GM21423 (cell line): ENCODE data around the gene DYNLRB1.

Experiments used
- ATAC-seq: cut with Tn5 transposase; IDR thresholded peaks from one replicate; pipeline ENCODE4 v1.9.1; 2021; ENCODE audit warnings: mild to moderate bottlenecking, moderate library complexity; ENCODE audit not compliant: unreplicated experiment

Gene DYNLRB1

GRCh38 chr20:34532320-34532719 is 16.1 kb downstream of the DYNLRB1 start:
- no peak for ATAC-seq

GRCh38 chr20:34532756-34533155 is 16.5 kb downstream of the DYNLRB1 start:
- no peak for ATAC-seq

- ATAC-seq: no peak
These were observed 18.4 kb downstream of the DYNLRB1 start for GRCh38 chr20:34534391-34535165.

GRCh38 chr20:34535301-34535840 is 19.1 kb downstream of the DYNLRB1 start:
- no peak for ATAC-seq

DNA sequence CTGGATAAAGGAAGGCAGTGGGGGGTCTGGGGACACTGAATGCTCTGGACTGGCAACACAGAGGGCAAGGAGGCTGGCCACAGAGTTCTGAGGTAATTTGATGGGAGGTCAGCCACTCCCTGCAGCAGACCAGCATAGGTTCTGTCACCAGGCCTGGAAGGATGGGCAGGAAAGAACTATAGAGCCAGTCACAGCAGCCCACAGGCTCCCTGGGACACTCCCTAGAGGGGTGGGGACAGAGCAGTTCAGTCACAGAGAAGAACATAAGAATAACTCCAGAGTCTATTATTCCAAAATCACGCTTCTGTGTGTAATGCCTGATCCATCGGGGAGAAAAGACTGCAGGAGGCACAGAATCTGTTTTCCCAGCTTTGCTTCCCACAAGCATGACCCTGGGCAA is 19.6 kb downstream of the DYNLRB1 start:
- ATAC-seq: no peak

DNA sequence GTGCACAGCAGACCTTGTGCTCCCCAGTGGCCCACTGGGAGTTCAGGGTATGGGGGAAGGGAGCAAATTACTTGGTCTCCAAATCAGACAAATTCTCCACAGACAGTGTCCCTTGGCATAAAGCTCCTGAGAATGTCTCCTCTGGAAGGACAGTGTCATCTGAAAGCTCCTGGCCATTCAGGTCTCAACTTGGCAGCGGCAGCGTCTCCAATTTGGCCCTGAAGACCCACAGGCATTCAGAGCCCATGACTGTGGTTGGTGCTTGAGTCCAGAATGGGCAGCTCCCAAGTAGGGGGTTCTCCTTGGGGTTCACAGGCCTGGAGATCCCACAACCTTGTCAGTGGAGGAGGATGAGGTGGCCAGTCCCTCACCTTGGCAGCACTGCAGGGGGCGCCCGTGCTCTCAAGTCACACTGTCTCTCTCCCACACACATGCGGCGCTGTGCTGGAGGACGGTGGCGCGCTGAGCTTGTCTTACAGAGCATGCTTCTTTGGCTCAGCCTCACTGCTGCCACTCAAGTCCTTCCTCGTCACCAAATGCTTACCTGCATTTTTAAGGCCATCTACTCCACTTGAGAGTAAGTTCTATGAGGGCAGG is 20.7 kb downstream of the DYNLRB1 start:
- ATAC-seq: no peak

GRCh38 chr20:34537651-34538050 is 21.4 kb downstream of the DYNLRB1 start:
- no peak for ATAC-seq

DNA sequence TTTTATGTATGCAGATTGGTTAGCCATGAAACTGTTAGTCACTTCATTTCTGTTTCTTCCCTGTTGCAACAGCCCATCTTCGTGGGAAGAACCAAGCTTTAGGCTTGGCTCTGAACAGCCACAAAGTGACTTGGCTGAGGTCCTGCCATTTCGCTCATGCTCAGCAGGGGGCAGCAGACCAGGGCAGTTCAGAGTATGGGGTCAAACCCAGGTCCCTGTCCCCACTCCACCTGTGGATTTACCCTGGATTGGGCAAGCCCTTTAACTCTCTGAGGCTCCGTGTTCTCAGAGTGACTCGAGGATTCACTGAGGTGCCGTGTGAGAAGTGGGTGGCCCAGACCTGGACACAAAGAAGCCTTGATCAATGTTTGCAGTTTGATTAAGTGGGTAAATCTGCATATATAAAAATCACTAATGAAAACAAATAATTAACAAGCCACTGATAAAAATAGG is 22.5 kb downstream of the DYNLRB1 start:
- ATAC-seq: no peak

DNA sequence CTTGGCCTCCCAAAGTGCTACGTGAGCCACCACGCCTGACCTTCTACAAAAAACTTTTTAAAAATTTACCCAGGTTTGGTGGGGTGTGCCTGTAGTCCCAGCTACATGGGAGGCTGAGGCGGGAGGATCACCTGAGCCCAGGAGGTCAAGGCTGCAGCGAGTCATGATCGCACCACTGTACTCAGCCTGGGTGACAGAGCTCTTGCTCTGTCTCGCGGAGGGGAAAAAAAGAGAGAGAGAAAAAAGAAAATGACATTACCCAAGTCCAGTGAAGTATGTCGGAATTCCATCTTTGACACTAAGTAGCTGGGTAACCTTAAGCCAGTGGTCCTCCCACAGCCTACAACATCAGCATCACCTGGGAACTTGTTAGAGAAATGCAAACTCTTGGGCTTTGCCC is 23.5 kb downstream of the DYNLRB1 start:
- no peak for ATAC-seq

DNA sequence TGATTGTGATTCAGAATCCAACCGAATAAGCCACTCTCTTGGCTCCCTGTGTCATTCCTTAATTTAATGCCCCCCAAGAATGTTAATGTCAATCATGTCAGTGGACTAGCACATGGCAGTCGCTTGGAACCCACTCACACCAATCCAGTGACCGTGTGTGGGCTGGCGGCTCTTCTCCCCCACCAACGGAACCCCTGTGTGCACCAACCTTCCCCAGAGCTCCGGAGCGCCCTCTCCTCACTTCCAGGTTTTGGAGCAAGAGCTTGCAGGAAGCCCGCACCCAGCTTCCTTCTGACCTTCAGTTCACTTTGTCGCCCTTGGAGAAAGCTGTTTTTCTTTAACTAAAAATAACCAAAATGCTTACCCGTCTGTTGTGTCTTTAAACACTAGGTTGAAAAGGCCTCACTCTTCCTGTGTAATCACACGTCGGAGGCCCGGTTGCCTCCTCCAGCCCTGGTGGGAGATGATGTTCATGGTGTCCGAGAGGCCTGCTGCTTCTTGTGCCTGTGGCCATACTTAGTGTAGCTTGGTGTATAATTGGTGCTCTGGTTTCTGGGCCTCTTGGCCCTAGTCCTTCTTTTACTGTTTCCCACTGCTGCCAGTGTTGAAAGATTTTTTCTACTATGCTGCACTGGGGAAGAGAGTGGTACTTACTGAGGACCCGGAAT is 24.5 kb downstream of the DYNLRB1 start:
- no peak for ATAC-seq

DNA sequence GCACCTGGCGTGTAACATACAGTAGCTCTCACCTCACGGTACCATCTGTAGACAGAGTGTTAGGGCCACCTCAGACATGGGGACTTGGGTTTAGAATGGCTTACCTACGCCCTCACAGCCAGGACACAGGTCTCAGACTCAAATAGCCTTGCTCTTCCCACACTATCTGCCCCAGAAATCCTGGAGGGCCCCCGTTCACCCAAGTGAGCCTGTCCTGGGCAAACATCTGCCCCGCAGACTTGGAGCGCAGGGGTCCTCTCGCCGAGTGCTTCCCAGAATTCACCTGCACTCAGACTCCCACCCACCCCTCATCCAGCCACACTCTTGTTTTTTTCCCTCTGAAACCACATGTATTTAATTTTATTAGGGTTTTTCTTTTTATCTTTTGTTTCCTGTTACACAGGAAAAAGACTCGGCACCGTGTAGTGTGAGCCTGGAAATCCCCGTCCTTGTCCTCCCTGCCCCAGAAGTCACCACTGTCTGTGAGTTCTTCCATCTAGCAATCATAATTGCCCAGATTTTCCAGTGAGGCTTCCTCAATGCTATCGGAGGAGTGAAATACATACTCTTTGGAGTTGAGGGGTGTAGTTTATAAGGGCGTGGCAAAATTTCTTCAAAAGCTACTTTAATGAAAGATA is 25.2 kb downstream of the DYNLRB1 start:
- ATAC-seq: no peak

DNA sequence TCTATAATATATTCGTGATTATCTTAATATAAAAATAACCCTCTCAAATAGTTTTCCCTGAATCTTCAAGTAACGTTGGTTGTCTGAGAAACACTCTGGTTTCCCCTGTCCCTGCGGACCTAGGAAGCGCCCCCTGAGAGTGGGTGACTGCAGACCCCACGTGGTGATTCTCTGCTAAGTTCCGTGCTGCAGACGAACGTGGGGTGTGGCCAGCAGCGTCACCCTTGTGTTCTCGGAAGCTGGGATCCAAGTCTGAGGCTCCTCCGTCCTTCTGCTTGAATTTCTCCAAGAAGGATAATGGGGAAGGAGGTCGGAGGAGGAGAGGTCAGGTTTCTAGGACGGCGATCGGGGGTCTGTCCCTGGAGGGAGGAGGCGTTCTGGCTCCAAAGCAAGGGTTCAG is 25.7 kb downstream of the DYNLRB1 start:
- no peak for ATAC-seq

- no peak for ATAC-seq
These were observed 26.2 kb downstream of the DYNLRB1 start for GRCh38 chr20:34542439-34542838.

DNA sequence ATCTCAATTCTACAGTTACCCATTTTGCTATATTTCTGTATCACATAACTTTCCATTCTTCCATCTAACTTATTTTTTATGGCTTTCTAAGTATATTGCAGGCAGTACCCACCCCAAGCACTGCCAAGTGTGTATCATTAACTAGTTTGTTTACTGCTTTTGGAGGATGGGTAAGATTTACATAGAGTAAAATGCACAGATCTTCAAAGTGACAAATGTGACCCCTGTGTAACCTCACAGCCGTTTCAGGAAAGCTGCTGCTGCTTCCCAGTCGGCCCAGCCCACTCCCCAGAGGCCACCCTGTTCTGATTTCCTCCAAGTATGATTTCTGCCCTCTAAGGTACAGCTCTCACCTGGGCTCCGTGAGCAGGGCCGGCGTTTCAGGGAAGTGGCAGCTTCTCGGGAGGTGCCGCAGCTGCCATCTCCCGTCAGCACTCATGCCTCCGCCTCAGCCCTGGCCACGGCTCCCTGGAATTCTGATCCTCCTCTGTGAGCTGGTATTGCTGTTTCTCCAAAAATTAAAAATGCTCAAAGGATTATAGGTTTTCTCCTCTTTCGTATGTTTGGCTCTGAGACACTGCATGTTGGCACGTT is 27.3 kb downstream of the DYNLRB1 start:
- no peak for ATAC-seq

DNA sequence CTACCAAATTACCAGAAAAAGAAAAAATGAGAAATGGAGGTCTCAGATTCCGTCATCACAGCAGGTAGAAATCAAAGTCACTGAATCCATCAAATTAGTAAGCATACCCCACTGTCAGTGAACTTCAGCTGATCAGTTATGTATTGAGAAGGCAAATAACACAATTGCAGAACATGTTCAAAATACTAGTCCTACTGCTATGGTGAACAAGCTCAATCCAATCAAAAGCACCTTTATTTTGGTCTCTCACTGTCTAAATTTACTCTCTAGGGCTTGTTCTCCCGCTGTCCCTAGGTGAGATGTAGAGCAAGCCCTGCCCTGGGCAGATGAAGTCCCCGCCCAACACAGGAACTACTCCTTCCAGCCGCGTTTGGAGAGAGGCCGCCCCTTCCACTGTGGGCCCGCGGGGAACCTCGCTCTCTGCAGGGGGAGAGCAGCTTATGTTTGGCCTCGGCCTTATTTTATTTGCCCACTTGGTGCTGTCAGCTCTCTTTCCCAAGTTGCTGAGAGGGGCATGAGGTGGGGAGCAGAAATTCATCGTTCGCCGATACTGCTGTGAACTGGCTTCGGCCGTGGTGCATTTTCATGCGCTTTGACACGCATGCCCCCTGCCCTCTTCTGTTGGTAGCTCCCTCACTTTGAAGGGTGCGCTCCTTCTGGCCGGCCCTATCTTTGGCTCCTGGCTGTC is 28.0 kb downstream of the DYNLRB1 start:
- no peak for ATAC-seq

GRCh38 chr20:34546751-34547181 is 30.5 kb downstream of the DYNLRB1 start:
- no peak for ATAC-seq

- ATAC-seq: no peak
These were observed 31.8 kb downstream of the DYNLRB1 start for GRCh38 chr20:34547844-34548613.

GRCh38 chr20:34549291-34549928 is 33.2 kb downstream of the DYNLRB1 start:
- ATAC-seq: no peak

- ATAC-seq: no peak
These were observed 33.7 kb downstream of the DYNLRB1 start for GRCh38 chr20:34549929-34550305.
